Stimulated activated naive CD4-positive, alpha-beta T cell treated with Interleukin-2 at 50 U/mL for 16 hours (primary cell): ENCODE measurements around the gene ABL1.
A peak's percentile ranks its signal among the peaks of the same experiment; 100 is the strongest.
"Not testable (repeated sequence)": the region's sequence is repeated elsewhere in the genome, so short reads cannot be mapped to it uniquely, and the experiment has no call there.

Source experiments
- DNase-seq: peaks from one replicate; lab custom pipeline; 2025; lab: John Stamatoyannopoulos, UW

The ABL1 gene

GRCh38 chr9:130834371-130835336 is at the start of gene ABL1:
ABL1 (plus strand) TSS chr9:130835254; CDS start chr9:130835447, 193 bp downstream.
- DNase-seq: peak; percentile 68

GRCh38 chr9:130785940-130786508 is 49.0 kb upstream of the ABL1 start:
- DNase-seq: no peak

GRCh38 chr9:130786526-130786925 is 48.5 kb upstream of the ABL1 start:
- DNase-seq: no peak

- DNase-seq: no peak
Observed at GRCh38 chr9:130789747-130790672, 45.0 kb upstream of the ABL1 start.

GRCh38 chr9:130791303-130791894 is 43.7 kb upstream of the ABL1 start:
- no peak for DNase-seq

- no peak for DNase-seq
Observed at GRCh38 chr9:130793589-130793988, 41.5 kb upstream of the ABL1 start.

- DNase-seq: not testable (repeated sequence)
Observed at GRCh38 chr9:130794021-130794420, 41.0 kb upstream of the ABL1 start.

GRCh38 chr9:130794423-130794822 is 40.6 kb upstream of the ABL1 start:
- DNase-seq: not testable (repeated sequence)

- no peak for DNase-seq
Observed at GRCh38 chr9:130794923-130795495, 40.0 kb upstream of the ABL1 start.

GRCh38 chr9:130803116-130803515 is 31.9 kb upstream of the ABL1 start:
- DNase-seq: not testable (repeated sequence)

- DNase-seq: no peak
Observed at GRCh38 chr9:130805510-130806326, 29.3 kb upstream of the ABL1 start.

GRCh38 chr9:130806327-130806716 is 28.7 kb upstream of the ABL1 start:
- no peak for DNase-seq

- DNase-seq: no peak
Observed at GRCh38 chr9:130810609-130811136, 24.4 kb upstream of the ABL1 start.

GRCh38 chr9:130815242-130815808 is 19.7 kb upstream of the ABL1 start:
- no peak for DNase-seq

- no peak for DNase-seq
Observed at GRCh38 chr9:130817914-130818313, 17.1 kb upstream of the ABL1 start.

- DNase-seq: no peak
Observed at GRCh38 chr9:130820135-130820738, 14.8 kb upstream of the ABL1 start.

GRCh38 chr9:130823435-130823834 is 11.6 kb upstream of the ABL1 start:
- no peak for DNase-seq

GRCh38 chr9:130824079-130824478 is 11.0 kb upstream of the ABL1 start:
- DNase-seq: no peak

- DNase-seq: no peak
Observed at GRCh38 chr9:130824643-130825350, 10.3 kb upstream of the ABL1 start.
